SU-DHL-6 (cell line): ENCODE data around the gene PTPRN2.

Experiments used
- H2AFZ ChIP-seq: fragments of 200-600 bp; sonication (generic); 2 replicates; pipeline ENCODE4 v1.6.1; 2014; ENCODE audit warnings: low read depth, mild to moderate bottlenecking, moderate library complexity, mixed read lengths, antibody characterized with exemption, low read length; ENCODE audit not compliant: severe bottlenecking
- H3F3A ChIP-seq: fragments of 200-600 bp; shearing (Covaris generic); 2 replicates; pipeline ENCODE4 v1.6.0; 2016; ENCODE audit warnings: antibody characterized with exemption, mild to moderate bottlenecking; ENCODE audit not compliant: insufficient read depth
- H3K27ac ChIP-seq: fragments of 200-600 bp; sonication (generic); 2 replicates; pipeline ENCODE4 v1.5.1; 2016; ENCODE audit warnings: low read depth, mild to moderate bottlenecking, low read length, moderate library complexity, mixed read lengths
- H3K27me3 ChIP-seq: fragments of 200-600 bp; sonication (generic), shearing (Covaris generic); 2 replicates; pipeline ENCODE4 v1.6.0; 2014; ENCODE audit warnings: mild to moderate bottlenecking, low read length
- H3K36me3 ChIP-seq: fragments of 200-600 bp; sonication (generic); 2 replicates; pipeline ENCODE4 v1.6.1; 2014; ENCODE audit warnings: mild to moderate bottlenecking, low read length, mixed read lengths
- H3K4me2 ChIP-seq: fragments of 300-600, 200-600 bp; shearing (Covaris generic), sonication (generic); 2 replicates; pipeline ENCODE4 v1.6.0; 2014; ENCODE audit warnings: low read length, low read depth, mild to moderate bottlenecking; ENCODE audit not compliant: poor library complexity, severe bottlenecking
- H3K4me3 ChIP-seq: fragments of 200-600 bp; sonication (generic); 2 replicates; pipeline ENCODE4 v1.5.1; 2014; ENCODE audit warnings: antibody characterized with exemption, low read length, mild to moderate bottlenecking, mixed read lengths; ENCODE audit not compliant: insufficient read depth, poor library complexity, severe bottlenecking
- H3K79me2 ChIP-seq: fragments of 200-600 bp; sonication (generic); 2 replicates; pipeline ENCODE4 v1.6.1; 2014; ENCODE audit warnings: mild to moderate bottlenecking, low read length, moderate library complexity; ENCODE audit not compliant: insufficient read depth
- H3K9ac ChIP-seq: fragments of 200-600 bp; sonication (generic); 2 replicates; pipeline ENCODE4 v1.7.0; 2014; ENCODE audit warnings: mild to moderate bottlenecking, low read length
- H3K9me2 ChIP-seq: fragments of 200-600 bp; sonication (generic); replicated peaks from 2 replicates; pipeline ENCODE4 v1.6.1; 2014; ENCODE audit warnings: low read length; ENCODE audit not compliant: insufficient read depth
- H3K9me3 ChIP-seq: fragments of 200-600 bp; sonication (generic); 2 replicates; pipeline ENCODE4 v1.6.1; 2014; ENCODE audit warnings: low read length, mixed read lengths; ENCODE audit not compliant: insufficient read depth
- H4K20me1 ChIP-seq: fragments of 200-600 bp; sonication (generic); 2 replicates; pipeline ENCODE4 v1.6.1; 2014; ENCODE audit warnings: low read depth, mild to moderate bottlenecking, antibody characterized with exemption, low read length, moderate library complexity, mixed read lengths
- CTCF ChIP-seq: fragments of 200-600 bp; sonication (generic); IDR thresholded peaks from one replicate; pipeline ENCODE4 v1.5.1; 2017; ENCODE audit warnings: antibody characterized with exemption, mild to moderate bottlenecking, low read length, moderate library complexity; ENCODE audit not compliant: insufficient read depth, poor library complexity, severe bottlenecking
- EZH2phosphoT487 ChIP-seq: fragments of 200-600 bp; sonication (generic), shearing (Covaris generic); conservative IDR thresholded peaks from 2 replicates; pipeline ENCODE4 v1.6.1; 2018; ENCODE audit warnings: mild to moderate bottlenecking, antibody characterized with exemption, low read length, moderate library complexity, mixed read lengths

The PTPRN2 gene

GRCh38 chr7:157575777-157576176 lies 1011.8 kb downstream of the PTPRN2 start:
- H3K27ac ChIP-seq = no peak overlapping the region

GRCh38 chr7:157574914-157575586 lies 1012.6 kb downstream of the PTPRN2 start:
- Histone ChIP-seq H3K9me3 (no peaks in the 10 kb centered on the region), H3K4me2 (no peak overlapping the region), H3K36me3 (no peaks in the 10 kb centered on the region), H3K27ac (no peak overlapping the region), H2AFZ (no peak overlapping the region), H3K4me3 (no peak overlapping the region), H3F3A (no peaks in the 10 kb centered on the region), H3K27me3 (no peaks in the 10 kb centered on the region), H4K20me1 (no peaks in the 10 kb centered on the region), H3K79me2 (no peaks in the 10 kb centered on the region), H3K9me2 (no peaks in the 10 kb centered on the region), H3K9ac (no peak overlapping the region)
- TF ChIP-seq EZH2phosphoT487 (no peak), CTCF (no peak)

More at GRCh38 chr7:157575777-157576176, 1011.8 kb downstream of the PTPRN2 start:
- Histone ChIP-seq H3K79me2 (no peaks in the 10 kb centered on the region), H3K4me3 (no peak overlapping the region), H3K9me3 (no peaks in the 10 kb centered on the region), H4K20me1 (no peaks in the 10 kb centered on the region), H3K9me2 (no peaks in the 10 kb centered on the region), H2AFZ (no peak overlapping the region), H3F3A (no peaks in the 10 kb centered on the region), H3K27me3 (no peaks in the 10 kb centered on the region), H3K9ac (no peak overlapping the region), H3K36me3 (no peaks in the 10 kb centered on the region), H3K4me2 (no peak overlapping the region)
- no peak for TF ChIP-seq CTCF

GRCh38 chr7:157574120-157574825 lies 1013.4 kb downstream of the PTPRN2 start:
- no peak overlapping the region for H3K27ac ChIP-seq
- H4K20me1 ChIP-seq = no peaks in the 10 kb centered on the region
- no peak overlapping the region for H2AFZ ChIP-seq
- TF ChIP-seq CTCF (no peak), EZH2phosphoT487 (no peak)
- H3K27me3 ChIP-seq = no peaks in the 10 kb centered on the region
- no peak overlapping the region for H3K4me3 ChIP-seq
- H3K9ac ChIP-seq = no peak overlapping the region
- H3K79me2 ChIP-seq = no peaks in the 10 kb centered on the region
- H3K9me2 ChIP-seq = no peaks in the 10 kb centered on the region
- no peaks in the 10 kb centered on the region for H3K36me3 ChIP-seq
- H3K4me2 ChIP-seq = no peak overlapping the region
- H3K9me3 ChIP-seq = no peaks in the 10 kb centered on the region
- no peaks in the 10 kb centered on the region for H3F3A ChIP-seq
